GM18951 (cell line): Measurements from ENCODE around the gene SPRR1A.

Experiments used
- POLR2A ChIP-seq: IDR thresholded peaks from 4 replicates; pipeline ENCODE4 v1.6.1; 2011; ENCODE audit warnings: mild to moderate bottlenecking; ENCODE audit not compliant: insufficient read length, insufficient read depth; ENCODE audit errors: extremely low read depth
- in situ Hi-C: fragments of 300-500 bp; cut with MboI; formaldehyde crosslinking; loops from one replicate; pipeline ENCODE4 v1.12.0; 2022; ENCODE audit warnings: low sequenced_read_pairs, mixed read lengths, inconsistent platforms; ENCODE audit not compliant: unreplicated experiment

Gene SPRR1A

DNA sequence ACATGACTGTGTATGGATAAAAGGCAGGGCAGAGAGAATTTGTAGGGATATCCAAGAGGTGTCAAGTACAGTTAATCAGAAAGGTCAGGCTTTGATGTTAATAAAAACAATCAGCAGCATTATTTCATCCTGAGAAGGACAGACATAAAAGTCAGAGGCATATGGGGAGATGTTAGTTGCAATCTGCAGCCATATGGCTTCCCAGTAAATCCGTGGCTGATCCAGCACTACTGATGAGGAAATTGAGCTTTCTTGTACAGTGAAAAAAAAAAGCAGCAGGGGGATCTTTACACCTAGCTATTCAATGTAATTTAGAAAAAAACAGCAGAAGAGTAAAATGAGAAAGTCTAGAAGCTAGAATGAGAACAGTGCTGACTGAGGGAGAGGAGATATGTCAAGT is 44.9 kb downstream of the SPRR1A start:
- in situ Hi-C loops: no loop called here
- no peak for TF ChIP-seq POLR2A

DNA sequence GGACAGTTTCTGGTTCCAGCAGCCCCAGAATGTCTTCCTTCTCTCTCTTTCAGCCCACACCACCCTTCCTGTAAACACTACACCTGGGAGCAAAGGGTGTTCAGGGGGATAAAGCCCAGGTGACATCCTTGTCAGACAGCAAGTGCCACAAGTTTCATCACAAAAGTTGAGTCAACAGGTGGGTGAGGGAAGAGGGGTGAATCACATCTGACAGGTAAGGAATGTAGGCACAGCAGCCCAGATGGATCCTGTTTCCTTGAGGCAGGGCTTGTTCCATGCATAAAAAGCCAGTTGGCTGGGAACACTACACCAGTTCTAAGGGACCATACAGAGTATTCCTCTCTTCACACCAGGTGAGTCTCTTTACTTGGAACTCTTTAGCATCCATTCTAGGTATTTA is 47.0 kb downstream of the SPRR1A start, which contains the start of gene SPRR1B:
TSS of gene SPRR1B (plus strand) at position 309 of the 400 bp plus-strand sequence. CDS start 1,143 bp downstream, outside the sequence.
- no peak for TF ChIP-seq POLR2A
- in situ Hi-C loops: no loop called here

DNA sequence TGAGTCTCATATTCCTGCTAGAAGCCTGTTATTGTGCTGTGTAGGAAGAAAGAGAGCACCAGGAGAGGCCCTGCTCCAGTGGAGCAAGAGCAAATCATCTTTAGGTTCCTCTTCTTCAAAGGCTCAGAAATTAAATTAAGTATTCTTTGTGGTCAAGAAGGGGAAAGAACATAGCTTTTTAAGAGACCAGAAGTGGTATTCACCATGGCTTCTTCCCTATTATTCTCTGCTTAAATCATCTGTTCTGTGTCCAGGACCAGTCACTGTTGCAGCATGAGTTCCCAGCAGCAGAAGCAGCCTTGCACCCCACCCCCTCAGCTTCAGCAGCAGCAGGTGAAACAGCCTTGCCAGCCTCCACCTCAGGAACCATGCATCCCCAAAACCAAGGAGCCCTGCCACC is 48.2 kb downstream of the SPRR1A start:
- in situ Hi-C loops: no loop called here
- no peak for TF ChIP-seq POLR2A

DNA sequence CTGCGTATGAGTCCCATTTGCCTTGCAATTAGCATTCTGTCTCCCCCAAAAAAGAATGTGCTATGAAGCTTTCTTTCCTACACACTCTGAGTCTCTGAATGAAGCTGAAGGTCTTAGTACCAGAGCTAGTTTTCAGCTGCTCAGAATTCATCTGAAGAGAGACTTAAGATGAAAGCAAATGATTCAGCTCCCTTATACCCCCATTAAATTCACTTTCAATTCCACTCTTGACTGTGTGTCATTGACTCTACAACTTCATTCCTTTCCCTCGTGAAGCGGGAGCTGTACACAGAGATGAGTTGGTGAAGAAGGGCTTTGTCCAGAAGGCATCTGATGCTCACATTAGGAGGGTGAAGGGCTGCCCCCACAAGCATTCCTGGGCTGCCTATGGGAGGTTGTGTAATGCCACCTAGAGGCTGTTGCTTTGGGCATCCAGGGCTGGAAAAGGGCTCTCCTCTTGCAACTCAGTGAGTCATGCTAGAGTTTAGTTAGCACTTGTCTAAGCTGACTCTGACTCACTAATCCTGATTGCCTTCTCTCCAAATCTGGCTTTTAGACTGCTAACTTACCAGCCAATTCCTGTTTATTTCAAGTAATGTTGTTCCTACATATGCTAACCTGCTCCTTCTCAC is 48.9 kb downstream of the SPRR1A start:
- TF ChIP-seq POLR2A: no peak
- in situ Hi-C loops: no loop called here

DNA sequence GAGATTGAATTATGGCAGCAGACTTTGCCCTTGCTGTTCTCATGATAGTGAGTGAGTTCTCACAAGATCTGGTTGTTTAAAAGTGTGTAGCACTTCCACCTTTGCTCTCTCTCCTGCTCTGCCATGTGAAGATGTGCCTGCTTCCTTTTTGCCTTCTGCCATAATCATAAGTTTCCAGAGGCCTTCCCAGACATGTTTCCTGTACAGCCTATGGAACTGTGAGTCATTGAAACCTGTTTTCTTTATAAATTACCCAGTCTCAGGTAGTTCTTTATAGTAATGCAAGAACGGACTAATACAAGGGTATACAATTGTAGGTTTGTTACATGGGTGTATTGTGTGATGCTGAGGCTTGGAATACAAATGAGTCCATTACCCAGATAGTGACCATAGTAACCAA is 51.3 kb downstream of the SPRR1A start:
- TF ChIP-seq POLR2A: no peak
- in situ Hi-C loops: no loop called here
